ENCODE results near the gene CNTNAP1.

Gene CNTNAP1

GRCh38 chr17:42670789-42671657 is 11.3 kb upstream of the CNTNAP1 start:
- peak; percentile 72 for DNase-seq (ENCODE audit: low spot score)

GRCh38 chr17:42672038-42672437 is 10.3 kb upstream of the CNTNAP1 start:
- DNase-seq (ENCODE audit: low spot score) = peak; percentile 77

GRCh38 chr17:42673266-42673884 is 9.0 kb upstream of the CNTNAP1 start:
- no peak for DNase-seq (ENCODE audit: low spot score)

- peak; percentile 84 for DNase-seq (ENCODE audit: low spot score)
Measured at GRCh38 chr17:42673885-42674754, 8.2 kb upstream of the CNTNAP1 start.

GRCh38 chr17:42674755-42675347 is 7.5 kb upstream of the CNTNAP1 start:
- DNase-seq (ENCODE audit: low spot score) = no peak

GRCh38 chr17:42675348-42675964 is 6.9 kb upstream of the CNTNAP1 start:
- DNase-seq (ENCODE audit: low spot score) = no peak

GRCh38 chr17:42675965-42676423 is 6.3 kb upstream of the CNTNAP1 start:
- DNase-seq (ENCODE audit: low spot score) = peak; percentile 83

GRCh38 chr17:42676424-42677011 is 5.8 kb upstream of the CNTNAP1 start, which contains the start of gene PLEKHH3:
PLEKHH3 (minus strand) TSS chr17:42676994; CDS start chr17:42676563, 431 bp downstream.
- DNase-seq (ENCODE audit: low spot score) = no peak

GRCh38 chr17:42677012-42677857 is 5.1 kb upstream of the CNTNAP1 start:
- peak; percentile 100 for DNase-seq (ENCODE audit: low spot score)

GRCh38 chr17:42677921-42678781 is 4.2 kb upstream of the CNTNAP1 start:
- peak; percentile 95 for DNase-seq (ENCODE audit: low spot score)

GRCh38 chr17:42678951-42679491 is 3.3 kb upstream of the CNTNAP1 start:
- DNase-seq (ENCODE audit: low spot score) = peak; percentile 71

GRCh38 chr17:42679492-42680330 is 2.6 kb upstream of the CNTNAP1 start:
- DNase-seq (ENCODE audit: low spot score) = peak; percentile 94

GRCh38 chr17:42680331-42680808 is 2.0 kb upstream of the CNTNAP1 start:
- peak; percentile 71 for DNase-seq (ENCODE audit: low spot score)

GRCh38 chr17:42682722-42683403 is 532 bp downstream of the CNTNAP1 start:
- DNase-seq (ENCODE audit: low spot score) = peak; percentile 87

- peak; percentile 66 for DNase-seq (ENCODE audit: low spot score)
Measured at GRCh38 chr17:42683407-42684034, 1.2 kb downstream of the CNTNAP1 start.

GRCh38 chr17:42684929-42685556 is 2.7 kb downstream of the CNTNAP1 start:
- peak; percentile 45 for DNase-seq (ENCODE audit: low spot score)

Measured in ecto neural progenitor cell (in vitro differentiated cells).